GM12878 (cell line): ENCODE measurements around the gene ADD1. TPM values are rescaled to one million over a fixed set of nuclear protein-coding genes. Genes with fewer than 3 reads are reported as not detected.

Experiments
- ATAC-seq: fragments of 200-7000 bp; cut with Tn5 transposase; 3 replicates; pipeline ENCODE4 v1.9.1; 2020; ENCODE audit warnings: mild to moderate bottlenecking, moderate library complexity
- BruUV-seq: library from RNA; stranded (reverse); fragments of 400-500 nt; replicated peaks from 2 replicates; lab custom pipeline; 2021; lab: Mats Ljungman, UMichigan
- CTCF ChIA-PET: fragments of 300-600 bp; sonication (Branson Sonifier 250); formaldehyde crosslinking; extraction: SDS; loops from one replicate; lab custom pipeline; 2021; ENCODE audit warnings: inconsistent platforms; lab: Yijun Ruan, JAX
- POLR2A ChIA-PET: fragments of 350-600 bp; formaldehyde crosslinking; extraction: SDS; loops from one replicate; lab custom pipeline; 2021; ENCODE audit warnings: inconsistent platforms; lab: Charles Lee
- RAD21 ChIA-PET: fragments of 300-600 bp; sonication (Branson Sonifier 250); formaldehyde crosslinking; loops from one replicate; lab custom pipeline; 2023; ENCODE audit warnings: antibody characterized with exemption; ENCODE audit not compliant: unreplicated experiment; lab: Charles Lee
- SMC1A ChIA-PET: fragments of 300-600 bp; sonication (Branson Sonifier 250); formaldehyde crosslinking; loops from one replicate; lab custom pipeline; 2023; ENCODE audit not compliant: unreplicated experiment, uncharacterized antibody; lab: Charles Lee
- DNase-seq: peaks from one replicate; pipeline ENCODE4 v3.0.0-alpha.2; 2011; ENCODE audit warnings: low read depth, low spot score
- FAIRE-seq: peaks from 3 replicates; lab custom pipeline; 2011; peaks lifted over from hg19 to GRCh38; lab: Jason Lieb, UNC
- H2AFZ ChIP-seq: 2 replicates; pipeline ENCODE4 v1.6.0; 2011; ENCODE audit warnings: low read depth, low read length, control low read depth; ENCODE audit not compliant: control insufficient read depth
- H3K27ac ChIP-seq: 2 replicates; pipeline ENCODE4 v1.5.1; 2011; ENCODE audit warnings: control low read depth; ENCODE audit not compliant: control insufficient read depth, insufficient read depth
- H3K27me3 ChIP-seq, 2 experiments: replicated peaks in 1 of 2; 2 replicates each; pipeline versions ENCODE4 v1.6.0 to v1.6.1; 2011; ENCODE audit warnings: low read length in 1 of 2; ENCODE audit not compliant: control insufficient read depth in 2 of 2, insufficient read depth in 2 of 2
- H3K36me3 ChIP-seq, 2 experiments: 2 replicates each; pipeline ENCODE4 v1.5.1; 2011; ENCODE audit warnings: low read length in 1 of 2; ENCODE audit not compliant: control insufficient read depth in 2 of 2, insufficient read depth in 2 of 2
- H3K4me1 ChIP-seq: 2 replicates; pipeline ENCODE4 v1.6.1; 2011; ENCODE audit warnings: mild to moderate bottlenecking, low read length, moderate library complexity, mixed read lengths; ENCODE audit not compliant: control insufficient read depth, insufficient read depth
- H3K4me2 ChIP-seq: 2 replicates; pipeline ENCODE4 v1.6.0; 2011; ENCODE audit warnings: control low read depth; ENCODE audit not compliant: control insufficient read depth, insufficient read depth
- H3K4me3 ChIP-seq: fragments of 200-600 bp; sonication (generic); 2 replicates; pipeline ENCODE4 v1.5.1; 2016
- H3K79me2 ChIP-seq: 2 replicates; pipeline ENCODE4 v1.6.0; 2011; ENCODE audit warnings: low read length; ENCODE audit not compliant: control insufficient read depth, insufficient read depth
- H3K9ac ChIP-seq: 2 replicates; pipeline ENCODE4 v1.8.0; 2011; ENCODE audit warnings: low read length, control low read depth, mixed read lengths; ENCODE audit not compliant: control insufficient read depth, insufficient read depth
- H3K9me3 ChIP-seq: replicated peaks from 3 replicates; pipeline ENCODE4 v1.5.1; 2011; ENCODE audit warnings: mild to moderate bottlenecking, low read length; ENCODE audit not compliant: control insufficient read depth, insufficient read depth
- H4K20me1 ChIP-seq: 2 replicates; pipeline ENCODE4 v1.6.0; 2011; ENCODE audit not compliant: control insufficient read depth, insufficient read depth
- FOS ChIP-seq: IDR thresholded peaks from 3 replicates; pipeline ENCODE4 v1.6.1; 2011; ENCODE audit warnings: borderline replicate concordance; ENCODE audit not compliant: insufficient read length; ENCODE audit errors: extremely low read depth
- RUNX3 ChIP-seq: IDR thresholded peaks from 2 replicates; pipeline ENCODE4 v1.6.1; 2012; ENCODE audit warnings: low read length, inconsistent platforms
- WGBS: methylation state at CpG from one replicate; pipeline ENCODE4 v1.1.6; 2016; ENCODE audit warnings: low lambda C conversion rate; ENCODE audit not compliant: insufficient replicate concordance, insufficient coverage; ENCODE audit errors: missing lambda C conversion rate; 5-methylcytosine and 5-hydroxymethylcytosine counted together
- in situ Hi-C: fragments of 300-500 bp; cut with MboI; formaldehyde crosslinking; loops from 9 replicates; pipeline ENCODE4 v1.14.3; 2018; ENCODE audit warnings: mixed read lengths
- intact Hi-C: fragments of 100-400 bp; cut with micrococcal nuclease; formaldehyde crosslinking; loops from one replicate; pipeline ENCODE4 v1.14.2; 2022; ENCODE audit not compliant: unreplicated experiment
- polyA plus RNA-seq, 11 experiments: library from polyadenylated mRNA; depleted of rRNA in 4 of 11; unstranded in 6 of 11; stranded (reverse) in 5 of 11; fragments of >200 nt; fragmentation: Nextera tagmentation in 4 of 11; fragmentation: Illumina TruSeq in 1 of 11; extraction: Ambion mirVana in 4 of 11; extraction: Trizol in 1 of 11; gene quantifications; 1 replicate in 1 of 11; 2 replicates in 10 of 11; pipeline versions ENCODE4 v1.2.1 to v1.2.3, GENCODE V29; 2011 to 2016; ENCODE audit warnings: inconsistent platforms in 2 of 11, missing spikeins in 2 of 11, low read depth in 1 of 11
- total RNA-seq, 4 experiments: library from RNA; depleted of rRNA in 3 of 4; stranded (reverse); fragments of >200 nt in 3 of 4; fragmentation: Illumina TruSeq in 1 of 4; extraction: Trizol in 1 of 4; gene quantifications; 2 replicates each; pipeline versions ENCODE4 v1.2.1 to v1.2.3, GENCODE V29; 2013 to 2021

The ADD1 gene
- total and polyA plus RNA-seq, 10 of the 15 experiments (the other 5 are each of a cell fraction or from before 2014, with no cell fraction given): 21.6 to 182 (median 105) TPM

DNA sequence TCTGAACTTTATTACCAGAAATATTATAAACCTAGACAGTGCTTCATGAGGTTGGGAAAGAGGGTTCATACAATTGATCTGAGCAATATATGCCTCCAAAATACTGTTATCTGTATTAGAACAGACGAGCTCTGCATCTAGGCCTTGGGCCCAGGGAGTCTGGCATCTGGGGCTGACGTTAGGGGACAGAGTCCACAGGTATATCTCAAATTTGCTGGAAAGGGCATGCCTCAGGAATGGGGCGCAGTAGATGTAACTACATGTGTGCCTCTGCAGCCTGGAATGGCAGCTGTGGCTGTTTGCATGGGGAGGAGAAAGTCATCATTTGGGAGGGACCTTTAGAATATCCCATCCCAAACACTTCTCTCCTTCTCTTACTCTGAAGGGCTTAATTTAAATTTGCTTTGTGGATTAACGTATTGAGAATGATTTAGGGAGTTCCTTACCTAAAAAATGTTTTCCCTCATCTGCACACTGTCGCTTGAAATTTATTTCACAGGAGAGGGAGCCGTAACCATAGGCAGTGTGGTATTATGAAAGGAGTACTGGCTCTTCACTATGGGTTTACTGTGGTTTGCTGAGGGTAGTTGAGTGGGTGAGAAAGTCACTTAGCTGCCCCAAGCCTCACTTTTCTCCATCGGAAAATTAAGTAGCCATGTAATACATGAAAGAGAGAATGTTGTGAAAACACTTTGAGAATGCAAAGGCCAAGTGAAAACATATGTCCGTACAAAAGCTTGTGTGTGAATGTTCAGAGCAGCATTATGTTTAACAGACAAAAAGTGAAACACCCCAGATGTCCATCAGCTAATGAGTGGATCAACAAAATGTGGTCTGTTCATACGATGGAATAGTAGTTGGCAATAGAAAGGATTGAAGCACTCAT lies 5.9 kb downstream of the ADD1 start:
- ChIA-PET POLR2A (interaction anchor here (1.0 to 2.0 kb wide), 3 partner anchors 13 to 62 kb away, joined by 4 to 8 read pairs (median 5); no protein-coding TSS in a partner anchor), SMC1A (interaction anchor here (0.5 to 6.1 kb wide), 7 partner anchors 10 to 144 kb away, joined by 3 to 49 read pairs (median 3); no protein-coding TSS in a partner anchor), CTCF (interaction anchor here (0.9 to 2.2 kb wide), 4 partner anchors 12 to 105 kb away, joined by 3 to 10 read pairs (median 4); no protein-coding TSS in a partner anchor), RAD21 (interaction anchor here (0.7 to 4.3 kb wide), 10 partner anchors 10 to 114 kb away, joined by 3 to 22 read pairs (median 4); partner anchors contain the start of genes GRK4 and NOP14)
- no peak for DNase-seq
- no peak for ATAC-seq
- Histone ChIP-seq H3K9ac (no peak overlapping the region), H3K4me3 (no peak overlapping the region), H3K27ac (no peak overlapping the region), H3K9me3 (no peaks in the 10 kb centered on the region), H3K4me1 (peaks cover 68% of the 10 kb centered on the region), H2AFZ (no peak overlapping the region), H3K79me2 (peaks cover 61% of the 10 kb centered on the region), H3K27me3 (no peaks in the 10 kb centered on the region), H3K4me2 (peak overlapping the region; percentile 41), H3K36me3 (peaks cover 0 to 6% of the 10 kb centered on the region in 2 experiments; a peak in 2 of 4 replicates), H4K20me1 (no peaks in the 10 kb centered on the region)
- 79% methylated on average over 9 of the region's 9 CpGs for WGBS
- FAIRE-seq: no peak
- BruUV-seq: TSS peak; percentile 26
- intact Hi-C loops (loop anchor here (5.0 kb wide), 1 partner anchor 83 kb away; no protein-coding TSS in a partner anchor), in situ Hi-C loops (no loop called here)
- TF ChIP-seq FOS: no peak
- peak; percentile 20; the same call in 1 of the 2 replicates for TF ChIP-seq RUNX3
